IPS DF 6.9 (cell line): Measurements from ENCODE around the gene SMG5.

Source experiments
- DNase-seq: peaks from one replicate; pipeline ENCODE4 v3.0.0-alpha.2; 2013; ENCODE audit warnings: low read depth, low spot score
- H3K27ac ChIP-seq: one replicate; pipeline ENCODE4 v1.5.1; 2013; ENCODE audit warnings: low read length, control low read depth
- H3K27me3 ChIP-seq: 2 replicates; pipeline ENCODE4 v1.6.1; 2013; ENCODE audit warnings: mild to moderate bottlenecking, low read length; ENCODE audit not compliant: control insufficient read depth, insufficient read depth
- H3K36me3 ChIP-seq: 2 replicates; pipeline ENCODE4 v1.6.1; 2013; ENCODE audit warnings: low read length; ENCODE audit not compliant: control insufficient read depth, insufficient read depth
- H3K4me1 ChIP-seq: 2 replicates; pipeline ENCODE4 v1.6.1; 2013; ENCODE audit warnings: low read length; ENCODE audit not compliant: control insufficient read depth, insufficient read depth
- H3K4me3 ChIP-seq: 2 replicates; pipeline ENCODE4 v1.5.1; 2013; ENCODE audit warnings: mild to moderate bottlenecking, low read length
- H3K9me3 ChIP-seq: 2 replicates; pipeline ENCODE4 v1.6.1; 2013; ENCODE audit warnings: low read length, inconsistent platforms; ENCODE audit not compliant: control insufficient read depth, insufficient read depth
- WGBS: extraction: QIAGEN DNeasy Blood & Tissue Kit; methylation state at CpG from one replicate; pipeline ENCODE4 v1.1.7; 2013; ENCODE audit warnings: mixed read lengths, missing lambda C conversion rate; ENCODE audit not compliant: insufficient read length, insufficient coverage; 5-methylcytosine and 5-hydroxymethylcytosine counted together

Gene SMG5

DNA sequence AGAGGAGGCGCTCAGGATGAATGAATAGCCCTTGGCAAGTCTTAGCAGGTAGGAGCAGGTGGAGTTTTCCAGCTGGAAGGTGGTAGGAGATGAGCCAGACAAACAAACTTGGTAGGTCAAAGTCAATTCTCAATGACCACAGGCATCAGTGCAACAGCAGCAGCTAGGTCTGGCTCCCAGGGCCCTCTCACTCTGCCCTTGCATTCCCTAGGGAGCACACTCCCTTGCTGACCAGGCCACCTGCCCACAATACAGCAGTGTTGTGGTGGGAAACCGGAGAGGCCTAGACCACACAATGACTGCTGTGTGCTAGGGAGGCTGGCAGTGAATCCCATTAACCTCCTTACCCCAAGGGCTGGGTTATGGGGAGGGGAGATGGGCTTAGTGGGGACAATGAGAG lies 21.7 kb downstream of the SMG5 start:
- Histone ChIP-seq H3K27me3 (no peaks in the 10 kb centered on the region; the same call in 1 of the 2 replicates), H3K36me3 (peaks cover 61% of the 10 kb centered on the region), H3K4me3 (no peak overlapping the region), H3K9me3 (no peaks in the 10 kb centered on the region), H3K4me1 (no peaks in the 10 kb centered on the region), H3K27ac (no peak overlapping the region)
- WGBS = no CpG with 5 or more reads among the region's 2 CpGs
- DNase-seq = no peak

DNA sequence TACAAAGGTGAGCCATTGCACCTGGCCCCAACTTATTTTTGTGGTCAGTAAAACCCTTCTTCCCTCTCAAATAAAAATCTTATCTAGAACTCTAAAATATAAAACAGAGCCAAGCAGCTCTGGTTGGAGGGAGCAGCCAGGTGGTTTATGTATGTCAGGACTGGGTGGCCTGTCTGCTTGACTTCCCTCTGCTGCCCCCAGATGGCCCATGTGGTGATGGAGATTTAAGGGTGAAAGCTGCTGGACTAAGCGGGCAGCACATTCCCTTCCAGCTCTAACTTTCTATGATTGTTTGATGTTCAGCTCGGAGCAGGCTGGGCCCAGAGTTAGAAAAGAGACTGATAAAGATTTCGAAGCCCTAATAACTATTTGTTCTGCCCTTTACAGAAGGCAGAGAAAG lies 22.8 kb downstream of the SMG5 start:
- no CpG with 5 or more reads among the region's 3 CpGs for WGBS
- Histone ChIP-seq H3K4me1 (no peaks in the 10 kb centered on the region), H3K4me3 (no peak overlapping the region), H3K36me3 (peaks cover 52% of the 10 kb centered on the region), H3K27ac (no peak overlapping the region), H3K9me3 (no peaks in the 10 kb centered on the region), H3K27me3 (no peaks in the 10 kb centered on the region; the same call in 1 of the 2 replicates)
- no peak for DNase-seq

DNA sequence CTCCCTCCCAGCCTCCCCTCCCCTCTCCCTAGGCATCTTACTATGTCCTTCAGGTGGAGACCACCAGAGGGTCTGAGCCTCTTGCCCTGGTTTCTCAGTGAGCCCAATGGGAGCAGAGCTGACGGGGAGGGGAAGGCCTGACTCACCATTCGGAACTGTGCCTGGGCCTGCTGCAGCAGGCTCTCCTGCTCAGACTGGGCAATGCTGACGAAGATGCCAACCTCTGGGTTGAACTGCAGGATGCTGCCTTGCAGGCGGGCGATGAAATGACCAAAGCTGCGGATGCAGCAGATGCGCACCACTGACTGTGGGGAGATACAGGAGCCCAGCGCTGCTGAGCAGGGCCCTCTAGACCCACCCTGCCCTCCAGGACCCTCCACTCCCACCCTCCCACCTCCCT lies 23.8 kb downstream of the SMG5 start:
- no CpG with 5 or more reads among the region's 8 CpGs for WGBS
- Histone ChIP-seq H3K4me3 (no peak overlapping the region), H3K9me3 (no peaks in the 10 kb centered on the region), H3K4me1 (no peaks in the 10 kb centered on the region), H3K27me3 (no peaks in the 10 kb centered on the region; the same call in 1 of the 2 replicates), H3K36me3 (peaks cover 51% of the 10 kb centered on the region), H3K27ac (no peak overlapping the region)
- no peak for DNase-seq

DNA sequence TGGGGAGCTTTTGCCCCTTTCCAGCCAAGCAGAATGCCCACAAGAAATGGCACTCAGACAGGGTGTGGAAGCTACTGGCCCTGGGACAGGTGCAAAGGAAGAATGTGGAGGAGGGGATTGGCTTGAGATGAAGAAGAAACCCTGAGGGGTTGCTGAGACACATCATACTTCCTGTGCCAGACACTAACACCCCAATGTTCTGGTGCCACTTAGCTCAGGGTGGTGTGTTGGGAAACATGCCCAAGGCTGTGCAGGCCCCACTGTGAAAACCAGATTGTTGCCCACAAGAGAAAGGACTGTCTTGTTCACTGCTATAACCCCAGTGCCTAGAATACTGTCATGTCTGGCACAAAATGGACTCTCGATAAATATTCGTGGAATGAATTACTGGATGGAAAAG lies 24.9 kb downstream of the SMG5 start:
- H3K27ac ChIP-seq = no peak overlapping the region
- WGBS = no CpG with 5 or more reads among the region's 2 CpGs
- no peaks in the 10 kb centered on the region; the same call in 1 of the 2 replicates for H3K27me3 ChIP-seq
- H3K4me1 ChIP-seq = no peaks in the 10 kb centered on the region
- H3K9me3 ChIP-seq = no peaks in the 10 kb centered on the region
- peaks cover 53% of the 10 kb centered on the region for H3K36me3 ChIP-seq
- H3K4me3 ChIP-seq = no peak overlapping the region
- no peak for DNase-seq

DNA sequence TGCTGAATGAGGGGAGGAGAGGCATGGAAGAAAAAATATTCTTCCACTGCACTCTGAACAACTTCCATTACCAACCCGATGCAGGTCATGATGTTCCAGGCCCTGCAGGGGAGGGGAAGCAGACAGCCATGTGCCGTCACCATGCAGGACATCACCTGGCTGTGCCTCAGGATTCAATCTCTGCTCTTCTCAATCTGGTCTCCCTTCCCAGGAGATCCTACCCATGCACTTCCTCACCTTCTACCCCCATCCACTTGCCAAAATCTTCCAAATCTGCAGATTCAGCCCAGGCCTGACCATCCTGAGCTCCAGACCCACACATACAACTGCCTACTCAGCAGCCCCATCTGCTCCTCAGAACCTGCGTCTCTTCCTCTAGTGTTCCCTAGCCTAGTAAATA lies 29.0 kb downstream of the SMG5 start:
- Histone ChIP-seq H3K9me3 (no peaks in the 10 kb centered on the region), H3K27ac (no peak overlapping the region), H3K36me3 (peaks cover 58% of the 10 kb centered on the region), H3K27me3 (no peaks in the 10 kb centered on the region), H3K4me1 (no peaks in the 10 kb centered on the region), H3K4me3 (no peak overlapping the region)
- no peak for DNase-seq
- whole genome bisulfite sequencing = no CpG with 5 or more reads among the region's 3 CpGs

DNA sequence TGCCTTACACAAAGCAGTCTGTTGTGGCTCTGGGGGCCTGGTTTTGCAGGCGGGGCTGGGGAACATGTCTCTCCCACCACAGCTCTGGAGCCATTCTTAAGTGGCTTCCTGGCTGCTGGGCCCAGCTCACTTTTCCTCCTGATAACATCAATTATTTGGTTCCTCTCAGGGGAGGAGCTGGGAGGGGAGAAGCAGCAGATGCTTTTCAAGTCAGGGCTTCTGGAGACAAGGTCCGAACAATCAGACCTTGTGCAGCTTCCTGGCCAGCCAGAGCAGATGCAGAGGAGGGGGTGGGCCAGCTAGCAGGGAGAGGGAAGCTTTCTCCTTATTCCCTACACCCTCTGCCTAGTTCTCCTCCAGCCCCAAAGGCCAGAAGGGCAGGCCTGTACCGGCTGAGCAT lies 31.1 kb downstream of the SMG5 start:
- Histone ChIP-seq H3K27ac (no peak overlapping the region), H3K36me3 (peaks cover 46% of the 10 kb centered on the region), H3K4me1 (0 out of 2 replicates have a peak, but pooled peaks cover 5% of the 10 kb centered on the region), H3K4me3 (no peak overlapping the region), H3K9me3 (no peaks in the 10 kb centered on the region), H3K27me3 (no peaks in the 10 kb centered on the region)
- DNase-seq = no peak
- WGBS = no CpG with 5 or more reads among the region's 3 CpGs

DNA sequence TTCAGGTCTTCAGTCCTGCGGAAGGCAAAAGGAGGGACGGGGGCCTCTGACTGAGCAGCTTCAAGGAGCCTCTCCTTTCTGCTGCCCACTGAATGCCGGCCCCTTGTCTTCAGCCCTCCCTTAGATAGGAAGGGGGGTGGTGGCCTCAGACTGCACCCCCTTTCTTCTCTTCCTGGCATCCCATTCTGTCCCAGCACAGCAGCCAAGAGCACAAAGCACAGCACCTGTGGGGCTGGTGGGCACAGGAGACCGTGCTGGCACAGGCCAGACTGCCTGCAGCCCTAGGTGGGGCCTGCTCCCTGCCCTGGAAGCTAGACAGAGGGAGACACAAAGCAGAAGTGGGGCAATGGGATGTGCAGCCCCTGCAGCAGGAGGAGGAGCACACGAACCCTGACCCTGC lies 33.0 kb downstream of the SMG5 start:
- H3K27me3 ChIP-seq = no peaks in the 10 kb centered on the region
- H3K36me3 ChIP-seq = peaks cover 42% of the 10 kb centered on the region
- no peak overlapping the region for H3K27ac ChIP-seq
- no peaks in the 10 kb centered on the region for H3K9me3 ChIP-seq
- no CpG with 5 or more reads among the region's 5 CpGs for WGBS
- H3K4me1 ChIP-seq = peaks cover 14% of the 10 kb centered on the region; the same call in 1 of the 2 replicates
- no peak overlapping the region for H3K4me3 ChIP-seq
- DNase-seq = no peak

DNA sequence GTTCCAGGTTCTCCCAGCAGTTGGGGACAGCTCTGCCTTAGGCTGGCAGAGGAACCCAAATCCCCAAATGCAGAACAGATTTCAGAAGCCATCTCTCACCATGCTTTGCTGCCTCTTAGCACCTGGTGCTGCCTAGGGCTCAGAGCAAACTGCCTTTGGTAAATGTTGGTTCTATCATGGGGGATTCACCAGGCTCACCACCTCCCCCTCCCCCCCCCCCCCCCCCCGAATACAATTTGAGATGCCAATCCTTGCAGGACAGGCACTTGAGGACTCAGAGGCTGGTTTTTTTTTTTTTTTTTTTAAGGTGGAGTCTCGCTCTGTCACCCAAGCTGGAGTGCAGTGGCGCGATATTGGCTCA lies 34.3 kb downstream of the SMG5 start:
- no peaks in the 10 kb centered on the region for H3K27me3 ChIP-seq
- no peak overlapping the region for H3K27ac ChIP-seq
- no CpG with 5 or more reads among the region's 4 CpGs for WGBS
- H3K4me1 ChIP-seq = peaks cover 14% of the 10 kb centered on the region; the same call in 1 of the 2 replicates
- H3K9me3 ChIP-seq = no peaks in the 10 kb centered on the region
- DNase-seq = no peak
- H3K4me3 ChIP-seq = no peak overlapping the region
- peaks cover 35% of the 10 kb centered on the region for H3K36me3 ChIP-seq

DNA sequence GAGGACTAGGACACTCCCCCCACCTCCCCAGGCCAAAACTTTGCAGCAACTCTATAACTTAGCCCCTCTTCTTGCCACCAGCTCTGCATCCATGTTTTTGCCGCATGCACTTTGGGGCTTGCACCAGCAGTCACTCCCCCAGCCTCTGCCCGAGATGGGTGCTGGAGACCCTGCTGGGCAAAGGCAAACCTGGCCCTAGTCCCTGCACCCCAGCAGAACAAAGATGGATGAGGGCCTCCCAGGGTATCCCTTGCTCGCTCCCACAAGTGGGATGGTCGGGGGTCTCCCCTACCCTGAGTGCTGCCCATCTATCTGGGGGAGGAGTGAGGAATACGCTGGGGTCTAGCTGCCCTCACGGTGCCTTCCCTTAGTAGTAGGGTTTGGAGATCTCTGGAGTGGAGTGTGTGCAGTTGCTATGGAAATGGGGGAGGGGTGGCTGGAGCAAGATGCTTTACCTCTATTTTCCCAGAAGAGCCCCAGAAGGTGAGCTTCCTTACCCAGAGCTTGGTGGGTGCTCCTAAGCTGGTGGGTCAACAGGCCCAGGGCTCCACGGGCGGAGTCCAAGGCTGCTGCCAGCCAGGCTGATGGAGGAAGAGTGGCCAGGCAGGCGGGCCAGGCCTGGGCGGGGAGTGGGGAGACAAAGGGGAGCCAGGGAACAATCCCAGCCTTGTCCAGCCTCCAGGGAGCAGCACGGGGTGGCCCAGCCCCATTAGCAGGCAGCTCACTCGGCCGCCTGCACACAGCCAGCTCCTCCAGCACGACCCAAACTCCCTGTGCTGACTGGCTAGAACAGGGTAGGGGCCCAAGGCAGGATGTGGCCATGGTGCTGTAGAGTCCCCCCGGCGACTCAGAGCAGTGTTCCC lies 34.9 kb downstream of the SMG5 start, which contains the start of gene PAQR6:
Gene PAQR6 (minus strand): TSS at position 597 of the 863 bp plus-strand sequence. CDS start 1,325 bp downstream, outside the sequence.
- no peak for DNase-seq
- Histone ChIP-seq H3K27me3 (no peaks in the 10 kb centered on the region), H3K9me3 (no peaks in the 10 kb centered on the region), H3K27ac (no peak within 1 kb of the TSS), H3K4me3 (no peak within 1 kb of the TSS), H3K36me3 (peaks cover 32% of the 10 kb centered on the region), H3K4me1 (peaks cover 14% of the 10 kb centered on the region; the same call in 1 of the 2 replicates)
- no CpG with 5 or more reads among the region's 16 CpGs for WGBS

DNA sequence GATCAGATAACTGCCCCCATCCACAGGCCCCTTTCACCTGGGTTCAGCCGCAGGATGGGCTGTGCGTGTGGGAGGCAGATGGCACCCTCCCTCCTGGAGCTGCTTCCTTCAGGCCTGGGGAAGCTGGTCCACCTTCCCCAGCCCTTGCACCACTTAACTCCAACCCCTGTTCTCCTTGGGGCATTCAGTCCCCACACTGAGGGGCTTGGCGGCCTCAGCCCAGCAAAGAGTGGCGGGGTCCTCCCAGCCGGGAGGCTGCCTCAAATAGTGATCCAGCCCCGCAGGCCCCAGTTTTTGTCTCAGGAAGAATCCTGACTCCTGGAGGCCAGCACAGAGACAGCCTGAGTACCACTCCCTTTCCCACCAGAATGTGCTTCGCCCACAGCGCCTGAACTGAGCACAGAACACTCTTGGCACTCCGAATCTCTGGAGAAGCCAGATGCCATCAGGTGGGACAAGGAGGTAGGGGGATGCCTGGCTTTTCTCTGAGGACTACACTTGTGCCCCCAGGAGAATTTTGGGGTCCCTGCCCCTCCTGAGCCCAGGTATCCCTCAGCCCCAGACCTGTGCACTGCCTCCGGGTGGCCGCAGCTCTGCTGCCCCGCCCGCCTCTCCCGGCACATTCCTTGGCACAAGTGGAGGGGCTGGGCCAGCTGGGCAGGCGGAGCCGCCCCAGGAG lies 35.7 kb downstream of the SMG5 start:
- H3K4me3 ChIP-seq = no peak overlapping the region
- H3K4me1 ChIP-seq = peaks cover 14% of the 10 kb centered on the region; the same call in 1 of the 2 replicates
- H3K36me3 ChIP-seq = peaks cover 24% of the 10 kb centered on the region
- no peaks in the 10 kb centered on the region for H3K9me3 ChIP-seq
- H3K27ac ChIP-seq = no peak overlapping the region
- no peaks in the 10 kb centered on the region for H3K27me3 ChIP-seq
- DNase-seq = no peak
- no CpG with 5 or more reads among the region's 16 CpGs for WGBS
